ENCODE results near the gene PCBP2. TPM values are rescaled to one million over a fixed set of nuclear protein-coding genes. Genes with fewer than 3 reads are reported as not detected.

The PCBP2 gene
- total and polyA plus RNA-seq, 2 donors (not counting 1 experiment from before 2014, with no cell fraction given) = 271 to 315 TPM

GRCh38 chr12:53461059-53461458 lies 9.2 kb downstream of the PCBP2 start:
- no peak overlapping the region for H3K27ac ChIP-seq (ENCODE audit: insufficient read depth, low read length)

GRCh38 chr12:53461591-53461990 lies 9.7 kb downstream of the PCBP2 start:
- DNase-seq (ENCODE audit: low read depth in 2 of 2) = no peak
- Histone ChIP-seq H3K36me3 (ENCODE audit: control insufficient read depth, insufficient read depth, low read length) (peaks cover 37% of the 10 kb centered on the region), H3K4me2 (ENCODE audit: extremely low read depth, insufficient read depth, low read length) (no peak overlapping the region), H3K9me3 (ENCODE audit: control insufficient read depth, insufficient read depth, low read depth, low read length) (no peaks in the 10 kb centered on the region), H3K4me3 (replicated peaks in 1 of 4; ENCODE audit: control extremely low read depth in 1 of 4, insufficient read depth in 1 of 4, low read depth in 3 of 4, low read length in 4 of 4) (no peak overlapping the region), H3K27ac (ENCODE audit: insufficient read depth, low read length) (no peak overlapping the region), H4K20me1 (ENCODE audit: control insufficient read depth, extremely low read depth, insufficient read depth, low read length) (no peaks in the 10 kb centered on the region), H3K27me3 (ENCODE audit: control insufficient read depth, insufficient read depth, low read length) (no peaks in the 10 kb centered on the region), H3K9ac (ENCODE audit: insufficient read depth, low read length) (no peak overlapping the region), H2AFZ (ENCODE audit: low read length) (no peak overlapping the region), H3K79me2 (ENCODE audit: control insufficient read depth, insufficient read depth, low read length) (peaks cover 85% of the 10 kb centered on the region), H3K4me1 (ENCODE audit: control insufficient read depth, extremely low read depth, insufficient read depth, low read length) (peaks cover 4% of the 10 kb centered on the region)
- TF ChIP-seq CTCF (conservative IDR thresholded peaks at IDR 0.05 in 1 of 2, IDR thresholded peaks at IDR 0.05 in 1 of 2; ENCODE audit: low read depth in 1 of 2, low read length in 2 of 2) (no peak), EZH2 (IDR thresholded peaks at IDR 0.05; ENCODE audit: low read length, missing control alignments) (no peak)

More at GRCh38 chr12:53461059-53461458, 9.2 kb downstream of the PCBP2 start:
- DNase-seq (ENCODE audit: low read depth in 2 of 2) = no peak
- Histone ChIP-seq H3K9ac (ENCODE audit: insufficient read depth, low read length) (no peak overlapping the region), H3K27me3 (ENCODE audit: control insufficient read depth, insufficient read depth, low read length) (no peaks in the 10 kb centered on the region), H3K36me3 (ENCODE audit: control insufficient read depth, insufficient read depth, low read length) (peaks cover 37% of the 10 kb centered on the region), H3K4me2 (ENCODE audit: extremely low read depth, insufficient read depth, low read length) (no peak overlapping the region), H3K9me3 (ENCODE audit: control insufficient read depth, insufficient read depth, low read depth, low read length) (no peaks in the 10 kb centered on the region), H3K4me3 (replicated peaks in 1 of 4; ENCODE audit: control extremely low read depth in 1 of 4, insufficient read depth in 1 of 4, low read depth in 3 of 4, low read length in 4 of 4) (no peak overlapping the region), H4K20me1 (ENCODE audit: control insufficient read depth, extremely low read depth, insufficient read depth, low read length) (no peaks in the 10 kb centered on the region), H3K79me2 (ENCODE audit: control insufficient read depth, insufficient read depth, low read length) (peaks cover 85% of the 10 kb centered on the region), H2AFZ (ENCODE audit: low read length) (no peak overlapping the region), H3K4me1 (ENCODE audit: control insufficient read depth, extremely low read depth, insufficient read depth, low read length) (peaks cover 6% of the 10 kb centered on the region)
- TF ChIP-seq EZH2 (IDR thresholded peaks at IDR 0.05; ENCODE audit: low read length, missing control alignments) (no peak), CTCF (conservative IDR thresholded peaks at IDR 0.05 in 1 of 2, IDR thresholded peaks at IDR 0.05 in 1 of 2; ENCODE audit: low read depth in 1 of 2, low read length in 2 of 2) (no peak)

GRCh38 chr12:53462935-53463334 lies 11.0 kb downstream of the PCBP2 start:
- Histone ChIP-seq H3K27ac (ENCODE audit: insufficient read depth, low read length) (no peak overlapping the region), H3K4me2 (ENCODE audit: extremely low read depth, insufficient read depth, low read length) (no peak overlapping the region), H4K20me1 (ENCODE audit: control insufficient read depth, extremely low read depth, insufficient read depth, low read length) (no peaks in the 10 kb centered on the region), H3K36me3 (ENCODE audit: control insufficient read depth, insufficient read depth, low read length) (peaks cover 41% of the 10 kb centered on the region), H2AFZ (ENCODE audit: low read length) (no peak overlapping the region), H3K4me1 (ENCODE audit: control insufficient read depth, extremely low read depth, insufficient read depth, low read length) (peaks cover 4% of the 10 kb centered on the region), H3K4me3 (replicated peaks in 1 of 4; ENCODE audit: control extremely low read depth in 1 of 4, insufficient read depth in 1 of 4, low read depth in 3 of 4, low read length in 4 of 4) (no peak overlapping the region), H3K79me2 (ENCODE audit: control insufficient read depth, insufficient read depth, low read length) (peaks cover 85% of the 10 kb centered on the region), H3K9ac (ENCODE audit: insufficient read depth, low read length) (no peak overlapping the region), H3K9me3 (ENCODE audit: control insufficient read depth, insufficient read depth, low read depth, low read length) (no peaks in the 10 kb centered on the region), H3K27me3 (ENCODE audit: control insufficient read depth, insufficient read depth, low read length) (no peaks in the 10 kb centered on the region)
- DNase-seq (ENCODE audit: low read depth in 2 of 2) = no peak
- TF ChIP-seq EZH2 (IDR thresholded peaks at IDR 0.05; ENCODE audit: low read length, missing control alignments) = no peak
- no peak for TF ChIP-seq CTCF (conservative IDR thresholded peaks at IDR 0.05 in 1 of 2, IDR thresholded peaks at IDR 0.05 in 1 of 2; ENCODE audit: low read depth in 1 of 2, low read length in 2 of 2)
